Fibroblast of mammary gland (primary cell): Measurements from ENCODE around the gene MUC22.
"Not testable (repeated sequence)": the region's sequence is repeated elsewhere in the genome, so short reads cannot be mapped to it uniquely, and the experiment has no call there.

Experiments
- DNase-seq: peaks from one replicate; pipeline ENCODE4 v3.0.0-alpha.2; 2010; ENCODE audit warnings: low read depth
- H3K4me3 ChIP-seq: 2 replicates; pipeline ENCODE4 v1.5.1; 2011; ENCODE audit warnings: low read depth, mild to moderate bottlenecking, low read length, moderate library complexity; ENCODE audit not compliant: control insufficient read depth
- TF ChIP-seq, protein P1 (sequence below): conservative IDR thresholded peaks from 2 replicates; pipeline ENCODE4 v1.5.1; 2011; ENCODE audit warnings: low read depth, low read length, inconsistent platforms; ENCODE audit not compliant: control insufficient read depth, insufficient read depth

The MUC22 gene

DNA sequence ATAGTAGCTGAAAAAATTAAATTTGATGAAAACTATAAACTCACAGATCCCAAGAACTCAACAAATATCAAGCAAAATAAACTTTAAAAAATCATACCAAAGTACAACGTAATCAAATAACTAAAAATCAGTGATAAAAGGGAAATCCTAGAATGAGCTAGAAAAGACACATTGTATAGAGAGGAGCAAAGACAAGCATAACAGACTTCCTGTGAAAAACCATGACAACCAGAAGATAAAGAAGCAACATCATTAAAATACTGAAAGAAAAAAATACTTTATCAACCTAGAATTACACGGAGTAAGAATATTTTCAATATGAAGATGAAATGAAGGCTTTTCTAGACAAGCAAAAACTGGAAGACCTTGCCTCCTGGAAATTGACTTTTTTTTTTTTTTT is 9.8 kb downstream of the MUC22 start:
- TF ChIP-seq, protein P1, sequence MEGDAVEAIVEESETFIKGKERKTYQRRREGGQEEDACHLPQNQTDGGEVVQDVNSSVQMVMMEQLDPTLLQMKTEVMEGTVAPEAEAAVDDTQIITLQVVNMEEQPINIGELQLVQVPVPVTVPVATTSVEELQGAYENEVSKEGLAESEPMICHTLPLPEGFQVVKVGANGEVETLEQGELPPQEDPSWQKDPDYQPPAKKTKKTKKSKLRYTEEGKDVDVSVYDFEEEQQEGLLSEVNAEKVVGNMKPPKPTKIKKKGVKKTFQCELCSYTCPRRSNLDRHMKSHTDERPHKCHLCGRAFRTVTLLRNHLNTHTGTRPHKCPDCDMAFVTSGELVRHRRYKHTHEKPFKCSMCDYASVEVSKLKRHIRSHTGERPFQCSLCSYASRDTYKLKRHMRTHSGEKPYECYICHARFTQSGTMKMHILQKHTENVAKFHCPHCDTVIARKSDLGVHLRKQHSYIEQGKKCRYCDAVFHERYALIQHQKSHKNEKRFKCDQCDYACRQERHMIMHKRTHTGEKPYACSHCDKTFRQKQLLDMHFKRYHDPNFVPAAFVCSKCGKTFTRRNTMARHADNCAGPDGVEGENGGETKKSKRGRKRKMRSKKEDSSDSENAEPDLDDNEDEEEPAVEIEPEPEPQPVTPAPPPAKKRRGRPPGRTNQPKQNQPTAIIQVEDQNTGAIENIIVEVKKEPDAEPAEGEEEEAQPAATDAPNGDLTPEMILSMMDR: no peak
- DNase-seq: no peak
- no peak overlapping the region for H3K4me3 ChIP-seq

DNA sequence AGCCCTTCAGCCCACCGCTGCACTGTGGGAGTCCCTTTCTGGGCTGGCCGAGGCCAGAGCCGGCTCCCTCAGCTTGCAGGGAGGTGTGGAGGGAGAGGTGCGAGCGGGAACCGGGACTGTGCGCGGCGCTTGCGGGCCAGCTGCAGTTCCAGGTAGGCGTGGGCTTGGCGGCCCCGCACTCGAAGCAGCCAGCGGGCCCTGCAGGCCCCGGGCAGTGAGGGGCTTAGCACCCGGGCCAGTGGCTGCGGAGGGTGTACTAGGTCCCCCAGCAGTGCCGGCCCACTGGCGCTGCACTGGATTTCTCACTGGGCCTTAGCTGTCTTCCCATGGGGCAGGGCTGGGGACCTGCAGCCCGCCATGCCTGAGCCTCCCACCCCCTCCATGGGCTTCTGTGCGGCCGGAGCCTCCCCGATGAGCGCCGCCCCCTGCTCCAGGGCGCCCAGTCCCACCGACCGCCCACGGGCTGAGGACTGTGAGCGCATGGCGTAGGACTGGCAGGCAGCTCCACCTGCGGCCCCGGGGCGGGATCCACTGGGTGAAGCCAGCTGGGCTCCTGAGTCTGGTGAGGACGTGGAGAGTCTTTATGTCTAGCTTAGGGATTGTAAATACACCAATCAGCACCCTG is 10.5 kb downstream of the MUC22 start:
- DNase-seq, H3K4me3 ChIP-seq: not testable (repeated sequence)

DNA sequence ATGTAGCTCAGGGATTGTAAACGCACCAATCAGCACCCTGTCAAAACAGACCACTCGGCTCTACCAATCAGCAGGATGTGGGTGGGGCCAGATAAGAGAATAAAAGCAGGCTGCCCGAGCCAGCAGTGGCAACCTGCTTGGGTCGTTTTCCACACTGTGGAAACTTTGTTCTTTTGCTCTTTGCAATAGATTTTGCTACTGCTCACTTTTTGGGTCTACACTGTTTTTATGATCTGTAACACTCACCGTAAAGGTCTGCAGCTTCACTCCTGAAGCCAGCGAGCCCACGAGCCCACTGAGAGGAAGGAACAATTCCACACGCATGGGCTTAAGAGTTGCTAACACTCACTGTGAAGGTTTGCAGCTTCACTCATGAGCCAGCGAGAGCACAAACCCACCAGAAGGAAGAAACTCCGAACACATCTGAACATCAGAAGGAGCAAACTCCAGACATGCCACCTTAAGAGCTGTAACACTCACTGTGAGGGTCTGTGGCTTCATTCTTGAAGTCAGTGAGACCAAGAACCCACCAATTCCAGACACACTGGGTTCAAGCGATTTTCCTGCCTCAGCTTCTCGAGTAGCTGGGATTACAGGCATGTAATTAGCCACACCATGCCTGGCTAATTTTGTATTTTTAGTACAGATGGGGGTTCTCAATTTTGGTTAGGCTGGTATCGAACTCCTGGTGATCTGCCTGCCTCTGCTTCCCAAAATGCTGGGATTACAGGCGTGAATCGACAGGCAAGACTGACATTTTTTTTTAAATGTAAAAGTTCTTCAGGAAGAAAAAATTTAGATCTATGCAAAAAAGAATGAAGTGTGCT is 11.6 kb downstream of the MUC22 start:
- DNase-seq, H3K4me3 ChIP-seq: not testable (repeated sequence)

DNA sequence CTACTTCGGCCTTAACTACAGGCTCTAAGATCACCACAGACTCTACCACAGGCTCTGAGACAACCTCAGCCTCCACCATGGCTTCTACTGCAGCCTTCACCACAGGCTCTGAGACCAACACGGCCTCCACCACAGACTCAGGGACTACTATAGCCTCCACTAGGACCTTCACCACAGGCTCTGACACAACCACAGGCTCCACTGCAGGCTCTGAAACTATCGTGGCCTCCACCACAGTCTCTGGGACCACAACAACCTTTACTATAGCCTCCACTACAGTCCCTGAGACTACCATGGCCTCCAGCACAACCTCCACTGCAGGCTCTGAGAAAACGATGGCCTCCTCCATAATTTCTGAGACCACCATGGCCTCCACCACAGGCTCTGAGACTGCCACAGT is 15.3 kb downstream of the MUC22 start:
- H3K4me3 ChIP-seq: no peak overlapping the region
- TF ChIP-seq, protein P1: no peak
- no peak for DNase-seq

DNA sequence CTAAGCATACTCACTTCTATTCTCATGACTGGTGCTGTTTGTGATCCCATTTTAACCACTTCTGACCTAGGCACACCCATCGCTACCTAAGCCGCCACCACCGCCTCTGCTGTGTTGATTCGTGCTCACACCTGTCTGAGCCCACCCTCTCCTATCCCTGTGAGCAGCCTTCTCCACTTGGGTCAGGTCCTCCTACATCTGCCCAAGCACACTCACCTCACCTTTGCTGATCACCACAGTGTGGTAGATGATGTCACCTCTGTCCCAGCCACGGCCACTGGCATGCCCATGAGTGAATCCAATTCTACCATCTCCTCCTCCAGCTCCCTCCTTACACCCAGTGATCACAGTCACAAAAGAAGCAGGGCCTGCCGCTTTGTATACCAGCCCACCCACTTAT is 20.8 kb downstream of the MUC22 start:
- DNase-seq: no peak
- TF ChIP-seq, protein P1: no peak
- no peak overlapping the region for H3K4me3 ChIP-seq

DNA sequence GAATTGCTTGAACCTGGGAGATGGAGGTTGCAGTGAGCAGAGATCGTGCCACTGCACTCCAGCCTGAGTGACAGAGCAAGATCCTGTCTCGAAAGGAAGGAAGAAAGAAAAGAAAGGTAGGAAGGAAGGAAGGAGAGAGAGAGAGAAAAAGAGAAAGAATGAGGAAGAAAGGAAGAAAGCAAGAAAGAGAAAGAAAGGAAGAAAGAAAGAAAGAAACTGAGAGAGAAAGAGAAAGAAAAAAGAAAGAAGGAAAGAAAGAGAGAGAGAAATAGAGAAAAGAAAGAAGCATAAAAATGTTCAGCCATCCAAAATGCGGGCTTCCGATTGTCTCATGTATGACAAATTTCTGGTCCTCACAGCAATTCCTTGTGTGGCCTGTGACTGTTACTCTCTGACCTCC is 22.8 kb downstream of the MUC22 start:
- DNase-seq: no peak
- TF ChIP-seq, protein P1: no peak
- no peak overlapping the region for H3K4me3 ChIP-seq

DNA sequence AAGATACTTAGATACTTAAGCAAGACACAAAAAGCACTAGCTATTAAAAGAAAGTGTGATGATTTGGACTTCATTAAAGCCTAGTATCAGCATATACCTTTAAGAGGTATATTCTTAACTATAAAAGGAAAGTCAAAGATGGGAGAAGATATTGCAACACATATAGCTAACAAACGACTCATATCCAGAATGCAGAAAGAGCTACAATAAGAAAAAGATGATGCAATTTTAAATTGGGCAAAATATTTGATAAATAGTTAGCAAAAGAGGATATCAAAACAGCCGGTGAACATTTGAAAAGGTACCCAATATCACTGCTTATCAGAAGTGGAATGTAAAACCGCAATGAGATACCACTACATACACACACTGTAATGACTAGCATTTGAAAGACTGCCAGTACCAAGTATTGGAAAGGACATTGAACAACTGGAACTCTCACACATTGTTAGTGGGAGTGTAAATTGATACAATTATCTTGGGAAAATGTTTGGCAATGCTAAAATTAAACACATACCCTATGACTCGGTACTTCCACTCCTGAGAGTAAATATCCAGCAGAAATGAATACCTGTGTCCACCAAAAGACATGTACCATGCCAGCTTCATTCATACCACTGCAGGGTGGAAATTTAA is 25.7 kb downstream of the MUC22 start:
- H3K4me3 ChIP-seq: no peak overlapping the region
- TF ChIP-seq, protein P1: no peak
- peak; percentile 5 for DNase-seq
